Prostate gland (tissue), 2 donors: Measurements from ENCODE around the gene UPK2. TPM values are rescaled to one million over a fixed set of nuclear protein-coding genes. Genes with fewer than 3 reads are reported as not detected.
A peak's percentile ranks its signal among the peaks of the same experiment; 100 is the strongest.

Experiments used
- DNase-seq: peaks from one replicate; pipeline ENCODE4 v3.0.0-alpha.2; 2019; ENCODE audit warnings: low spot score
- H3K27ac ChIP-seq, 2 donors: fragments of 200-600 bp; sonication (generic); 2 replicates each; pipeline ENCODE4 v1.5.1; 2017 to 2019
- H3K27me3 ChIP-seq: fragments of 200-600 bp; sonication (generic); replicated peaks from 2 replicates; pipeline ENCODE4 v1.5.1; 2019; ENCODE audit not compliant: insufficient read depth
- H3K36me3 ChIP-seq, 2 donors: fragments of 200-600 bp; sonication (generic); 1 replicate in 1 of 2; 2 replicates in 1 of 2; pipeline versions ENCODE4 v1.5.1 to v1.8.1; 2017 to 2019
- H3K4me1 ChIP-seq: fragments of 200-600 bp; sonication (generic); replicated peaks from 2 replicates; pipeline ENCODE4 v1.5.1; 2019
- H3K4me3 ChIP-seq, 2 donors: fragments of 200-600 bp; sonication (generic); 2 replicates each; pipeline ENCODE4 v1.5.1; 2017 to 2019
- H3K9me3 ChIP-seq: fragments of 200-600 bp; sonication (generic); 2 replicates; pipeline ENCODE4 v1.5.1; 2017
- CTCF ChIP-seq, 4 experiments: fragments of 200-600 bp in 2 of 4; fragments of 450-650 bp in 2 of 4; sonication (generic) in 2 of 4; IDR thresholded peaks; 1 replicate in 3 of 4; 2 replicates in 1 of 4; pipeline ENCODE4 v1.5.1; 2016 to 2019; ENCODE audit warnings: antibody characterized with exemption in 4 of 4, mild to moderate bottlenecking in 2 of 4, moderate library complexity in 2 of 4
- POLR2A ChIP-seq: fragments of 450-650 bp; IDR thresholded peaks from one replicate; pipeline ENCODE4 v1.6.1; 2016; ENCODE audit warnings: antibody characterized with exemption, mild to moderate bottlenecking
- POLR2AphosphoS5 ChIP-seq: sonication (generic); formaldehyde crosslinking; IDR thresholded peaks from one replicate; pipeline ENCODE4 v1.6.1; 2017; ENCODE audit warnings: antibody characterized with exemption
- WGBS: methylation state at CpG from one replicate; pipeline ENCODE4 v1.1.5; 2018; 5-methylcytosine and 5-hydroxymethylcytosine counted together
- intact Hi-C: fragments of 100-400 bp; cut with DNase I; formaldehyde crosslinking; loops from one replicate; pipeline ENCODE4 v1.14.2; 2022
- total RNA-seq, 2 donors: library from RNA; depleted of rRNA; stranded (reverse); fragments of >200 nt; gene quantifications; one replicate each; pipeline ENCODE4 v1.1.0, GENCODE V29; 2016

Gene UPK2
- not detected for total RNA-seq

DNA sequence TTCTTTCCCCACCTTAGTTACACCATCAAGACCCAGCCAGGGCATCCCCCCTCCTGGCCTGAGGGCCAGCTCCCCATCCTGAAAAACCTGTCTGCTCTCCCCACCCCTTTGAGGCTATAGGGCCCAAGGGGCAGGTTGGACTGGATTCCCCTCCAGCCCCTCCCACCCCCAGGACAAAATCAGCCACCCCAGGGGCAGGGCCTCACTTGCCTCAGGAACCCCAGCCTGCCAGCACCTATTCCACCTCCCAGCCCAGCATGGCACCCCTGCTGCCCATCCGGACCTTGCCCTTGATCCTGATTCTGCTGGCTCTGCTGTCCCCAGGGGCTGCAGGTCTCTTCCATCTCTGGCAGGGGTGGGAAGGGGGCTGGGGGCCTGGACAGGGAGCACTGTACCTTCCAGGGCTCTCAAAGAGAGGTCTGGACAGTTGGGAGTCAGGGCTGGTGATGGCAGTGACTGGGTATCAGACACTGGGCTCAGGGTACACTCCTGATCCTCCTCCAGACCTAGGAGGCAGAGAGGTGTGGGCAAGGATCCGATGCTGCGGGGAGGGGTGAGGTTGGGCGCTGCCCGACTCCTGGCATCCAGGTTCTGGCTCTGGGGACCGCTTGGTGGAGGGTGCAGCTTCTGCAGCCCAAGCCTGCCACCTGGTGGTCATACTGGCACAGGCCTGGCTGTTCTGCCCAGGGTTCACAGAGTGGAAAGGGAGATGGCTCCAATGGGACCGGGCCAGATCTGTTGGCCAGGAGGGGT lies at the start of gene UPK2:
UPK2 (plus strand) TSS at position 205 of the 753 bp plus-strand sequence; CDS start at position 258, 53 bp downstream.
- TF ChIP-seq POLR2A (no peak), CTCF (IDR thresholded peaks at IDR 0.05) (peak; percentile 88 to 99 (median 96)), POLR2AphosphoS5 (peak; percentile 77)
- no peak within 1 kb of the TSS for H3K27ac ChIP-seq
- H3K36me3 ChIP-seq, result no peaks in the 10 kb centered on the region
- no peak within 1 kb of the TSS for H3K4me3 ChIP-seq
- DNase-seq, result peak; percentile 83
- intact Hi-C loops, result loop anchor here (1.0 to 2.0 kb wide), 2 partner anchors 49 to 266 kb away; no protein-coding TSS in a partner anchor
- no peaks in the 10 kb centered on the region for H3K27me3 ChIP-seq
- H3K9me3 ChIP-seq, result no peaks in the 10 kb centered on the region
- 3% methylated on average over 7 of the region's 7 CpGs for WGBS
- no peaks in the 10 kb centered on the region for H3K4me1 ChIP-seq

GRCh38 chr11:118907051-118908042 lies 48.8 kb upstream of the UPK2 start:
- peaks cover 35% of the 10 kb centered on the region for H3K4me1 ChIP-seq
- peaks cover 6 to 20% of the 10 kb centered on the region in 2 donors for H3K36me3 ChIP-seq
- TF ChIP-seq POLR2A (no peak), POLR2AphosphoS5 (peak; percentile 80), CTCF (IDR thresholded peaks at IDR 0.05) (peak; percentile 94 to 98 (median 96))
- intact Hi-C loops, result loop anchor here (1.0 to 2.0 kb wide), 2 partner anchors 23 to 49 kb away; partner anchors contain the start of gene UPK2
- H3K27me3 ChIP-seq, result no peaks in the 10 kb centered on the region
- H3K4me3 ChIP-seq, result no peak overlapping the region
- WGBS, result 43% methylated on average over 24 of the region's 24 CpGs
- peak overlapping the region; percentile 92 to 97 for H3K27ac ChIP-seq
- H3K9me3 ChIP-seq, result no peaks in the 10 kb centered on the region
- peak; percentile 87 for DNase-seq

- no peak for TF ChIP-seq POLR2A
- no peak for TF ChIP-seq POLR2AphosphoS5
- no peak for TF ChIP-seq CTCF (IDR thresholded peaks at IDR 0.05)
- H3K4me1 ChIP-seq, result peaks cover 44% of the 10 kb centered on the region
- DNase-seq, result no peak
- H3K27ac ChIP-seq, result peak overlapping the region; percentile 92 to 97
- H3K9me3 ChIP-seq, result no peaks in the 10 kb centered on the region
- no peaks in the 10 kb centered on the region for H3K27me3 ChIP-seq
- intact Hi-C loops, result no loop called here
- 60% methylated on average over 13 of the region's 13 CpGs for WGBS
- no peak overlapping the region for H3K4me3 ChIP-seq
- H3K36me3 ChIP-seq, result peaks cover 0 to 11% of the 10 kb centered on the region in 2 donors
These were observed 47.8 kb upstream of the UPK2 start for GRCh38 chr11:118908264-118908663.

GRCh38 chr11:118908901-118909618 lies 47.0 kb upstream of the UPK2 start:
- Histone ChIP-seq H3K4me3 (peak overlapping the region; percentile 23 to 28), H3K4me1 (peaks cover 52% of the 10 kb centered on the region), H3K9me3 (no peaks in the 10 kb centered on the region), H3K27ac (peak overlapping the region; percentile 92 to 97), H3K36me3 (peaks cover 0 to 3% of the 10 kb centered on the region in 2 donors), H3K27me3 (no peaks in the 10 kb centered on the region)
- DNase-seq, result peak; percentile 70
- intact Hi-C loops, result no loop called here
- WGBS, result 4% methylated on average over 17 of the region's 17 CpGs
- TF ChIP-seq POLR2AphosphoS5 (peak; percentile 73), CTCF (IDR thresholded peaks at IDR 0.05) (no peak), POLR2A (peak; percentile 42)
